GM23338 (cell line): ENCODE measurements around the gene CDHR4.

ENCODE experiments used
- CREB1 ChIP-seq: fragments of 250-450 bp; sonication (Bioruptor Pico); IDR thresholded peaks from 2 replicates; pipeline ENCODE4 v1.5.0; 2020; ENCODE audit warnings: low read depth, mild to moderate bottlenecking, moderate library complexity
- EZH2 ChIP-seq: fragments of 200-600 bp; sonication (generic); IDR thresholded peaks from one replicate; pipeline ENCODE4 v1.8.0; 2017; ENCODE audit warnings: antibody characterized with exemption, mild to moderate bottlenecking, low read depth; ENCODE audit not compliant: unreplicated experiment
- POLR2AphosphoS5 ChIP-seq: IDR thresholded peaks from 2 replicates; pipeline ENCODE4 v1.6.1; 2016; ENCODE audit warnings: antibody characterized with exemption, low read depth
- TF ChIP-seq, protein P1 (sequence below): IDR thresholded peaks from one replicate; pipeline ENCODE4 v1.6.1; 2018; ENCODE audit warnings: antibody characterized with exemption; ENCODE audit not compliant: unreplicated experiment
- TF ChIP-seq, protein P2 (sequence below), 2 experiments: fragments of 200-600 bp in 1 of 2; sonication (generic) in 1 of 2; conservative IDR thresholded peaks; 2 replicates each; pipeline versions ENCODE4 v1.5.1 to v1.6.1; 2016 to 2017; ENCODE audit warnings: antibody characterized with exemption in 2 of 2, low read depth in 2 of 2, mild to moderate bottlenecking in 2 of 2, moderate library complexity in 1 of 2
- TF ChIP-seq, protein P3 (sequence below): IDR thresholded peaks from 2 replicates; pipeline ENCODE4 v1.6.1; 2016; ENCODE audit warnings: antibody characterized with exemption

DNA sequence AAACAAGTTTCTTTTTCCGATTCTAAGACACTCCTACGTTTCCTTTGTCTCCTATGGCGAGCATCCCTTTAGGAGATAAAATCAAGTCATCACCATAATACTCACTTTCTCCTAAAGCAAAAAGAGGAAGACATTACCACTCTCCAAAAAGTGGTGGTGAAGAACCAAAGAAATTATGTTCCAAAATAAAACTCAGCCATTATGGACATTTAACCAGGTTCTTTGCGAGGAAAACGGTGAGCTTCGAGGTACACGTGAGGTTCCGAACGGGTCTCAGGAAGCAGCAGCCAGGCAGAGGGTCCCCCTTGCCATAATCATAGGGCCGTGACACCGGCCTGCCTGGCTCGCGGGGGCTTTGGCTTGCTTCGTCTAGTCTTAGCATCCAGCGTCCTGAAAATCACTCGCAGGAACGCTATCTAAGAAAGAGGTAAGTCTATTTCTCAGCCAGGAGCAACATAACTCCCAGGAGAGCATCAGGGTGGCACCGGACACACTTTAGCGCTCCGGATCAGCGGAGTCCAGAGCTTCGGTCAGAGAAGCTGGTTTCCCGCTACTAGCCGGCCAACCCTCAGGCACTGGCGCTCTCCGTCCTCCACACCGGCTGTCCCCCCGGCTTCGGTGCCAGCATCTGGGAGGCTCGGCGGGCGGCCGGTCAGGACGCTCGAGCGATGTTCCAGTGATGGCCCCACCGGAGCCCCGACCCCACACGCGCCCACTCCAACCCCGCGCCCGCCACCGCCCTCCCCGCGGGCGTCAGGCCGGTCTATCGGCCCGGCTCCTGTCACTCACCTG lies 13.9 kb downstream of the CDHR4 start:
- TF ChIP-seq, protein P1, sequence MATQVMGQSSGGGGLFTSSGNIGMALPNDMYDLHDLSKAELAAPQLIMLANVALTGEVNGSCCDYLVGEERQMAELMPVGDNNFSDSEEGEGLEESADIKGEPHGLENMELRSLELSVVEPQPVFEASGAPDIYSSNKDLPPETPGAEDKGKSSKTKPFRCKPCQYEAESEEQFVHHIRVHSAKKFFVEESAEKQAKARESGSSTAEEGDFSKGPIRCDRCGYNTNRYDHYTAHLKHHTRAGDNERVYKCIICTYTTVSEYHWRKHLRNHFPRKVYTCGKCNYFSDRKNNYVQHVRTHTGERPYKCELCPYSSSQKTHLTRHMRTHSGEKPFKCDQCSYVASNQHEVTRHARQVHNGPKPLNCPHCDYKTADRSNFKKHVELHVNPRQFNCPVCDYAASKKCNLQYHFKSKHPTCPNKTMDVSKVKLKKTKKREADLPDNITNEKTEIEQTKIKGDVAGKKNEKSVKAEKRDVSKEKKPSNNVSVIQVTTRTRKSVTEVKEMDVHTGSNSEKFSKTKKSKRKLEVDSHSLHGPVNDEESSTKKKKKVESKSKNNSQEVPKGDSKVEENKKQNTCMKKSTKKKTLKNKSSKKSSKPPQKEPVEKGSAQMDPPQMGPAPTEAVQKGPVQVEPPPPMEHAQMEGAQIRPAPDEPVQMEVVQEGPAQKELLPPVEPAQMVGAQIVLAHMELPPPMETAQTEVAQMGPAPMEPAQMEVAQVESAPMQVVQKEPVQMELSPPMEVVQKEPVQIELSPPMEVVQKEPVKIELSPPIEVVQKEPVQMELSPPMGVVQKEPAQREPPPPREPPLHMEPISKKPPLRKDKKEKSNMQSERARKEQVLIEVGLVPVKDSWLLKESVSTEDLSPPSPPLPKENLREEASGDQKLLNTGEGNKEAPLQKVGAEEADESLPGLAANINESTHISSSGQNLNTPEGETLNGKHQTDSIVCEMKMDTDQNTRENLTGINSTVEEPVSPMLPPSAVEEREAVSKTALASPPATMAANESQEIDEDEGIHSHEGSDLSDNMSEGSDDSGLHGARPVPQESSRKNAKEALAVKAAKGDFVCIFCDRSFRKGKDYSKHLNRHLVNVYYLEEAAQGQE, result no peak
- TF ChIP-seq EZH2, result no peak
- TF ChIP-seq, protein P2, sequence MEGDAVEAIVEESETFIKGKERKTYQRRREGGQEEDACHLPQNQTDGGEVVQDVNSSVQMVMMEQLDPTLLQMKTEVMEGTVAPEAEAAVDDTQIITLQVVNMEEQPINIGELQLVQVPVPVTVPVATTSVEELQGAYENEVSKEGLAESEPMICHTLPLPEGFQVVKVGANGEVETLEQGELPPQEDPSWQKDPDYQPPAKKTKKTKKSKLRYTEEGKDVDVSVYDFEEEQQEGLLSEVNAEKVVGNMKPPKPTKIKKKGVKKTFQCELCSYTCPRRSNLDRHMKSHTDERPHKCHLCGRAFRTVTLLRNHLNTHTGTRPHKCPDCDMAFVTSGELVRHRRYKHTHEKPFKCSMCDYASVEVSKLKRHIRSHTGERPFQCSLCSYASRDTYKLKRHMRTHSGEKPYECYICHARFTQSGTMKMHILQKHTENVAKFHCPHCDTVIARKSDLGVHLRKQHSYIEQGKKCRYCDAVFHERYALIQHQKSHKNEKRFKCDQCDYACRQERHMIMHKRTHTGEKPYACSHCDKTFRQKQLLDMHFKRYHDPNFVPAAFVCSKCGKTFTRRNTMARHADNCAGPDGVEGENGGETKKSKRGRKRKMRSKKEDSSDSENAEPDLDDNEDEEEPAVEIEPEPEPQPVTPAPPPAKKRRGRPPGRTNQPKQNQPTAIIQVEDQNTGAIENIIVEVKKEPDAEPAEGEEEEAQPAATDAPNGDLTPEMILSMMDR (conservative IDR thresholded peaks at IDR 0.05; ENCODE audit: low read depth in 2 of 2), result no peak
- TF ChIP-seq, protein P3, sequence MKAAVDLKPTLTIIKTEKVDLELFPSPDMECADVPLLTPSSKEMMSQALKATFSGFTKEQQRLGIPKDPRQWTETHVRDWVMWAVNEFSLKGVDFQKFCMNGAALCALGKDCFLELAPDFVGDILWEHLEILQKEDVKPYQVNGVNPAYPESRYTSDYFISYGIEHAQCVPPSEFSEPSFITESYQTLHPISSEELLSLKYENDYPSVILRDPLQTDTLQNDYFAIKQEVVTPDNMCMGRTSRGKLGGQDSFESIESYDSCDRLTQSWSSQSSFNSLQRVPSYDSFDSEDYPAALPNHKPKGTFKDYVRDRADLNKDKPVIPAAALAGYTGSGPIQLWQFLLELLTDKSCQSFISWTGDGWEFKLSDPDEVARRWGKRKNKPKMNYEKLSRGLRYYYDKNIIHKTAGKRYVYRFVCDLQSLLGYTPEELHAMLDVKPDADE, result no peak
- TF ChIP-seq CREB1 (CRISPR knock-in tag), result no peak
- TF ChIP-seq POLR2AphosphoS5, result no peak
